GM19351 (cell line): Measurements from ENCODE around the gene M1AP.

Source experiments
- ATAC-seq: cut with Tn5 transposase; IDR thresholded peaks from one replicate; pipeline ENCODE4 v1.9.1; 2021; ENCODE audit warnings: mild to moderate bottlenecking, moderate library complexity; ENCODE audit not compliant: unreplicated experiment

Gene M1AP, protein sequence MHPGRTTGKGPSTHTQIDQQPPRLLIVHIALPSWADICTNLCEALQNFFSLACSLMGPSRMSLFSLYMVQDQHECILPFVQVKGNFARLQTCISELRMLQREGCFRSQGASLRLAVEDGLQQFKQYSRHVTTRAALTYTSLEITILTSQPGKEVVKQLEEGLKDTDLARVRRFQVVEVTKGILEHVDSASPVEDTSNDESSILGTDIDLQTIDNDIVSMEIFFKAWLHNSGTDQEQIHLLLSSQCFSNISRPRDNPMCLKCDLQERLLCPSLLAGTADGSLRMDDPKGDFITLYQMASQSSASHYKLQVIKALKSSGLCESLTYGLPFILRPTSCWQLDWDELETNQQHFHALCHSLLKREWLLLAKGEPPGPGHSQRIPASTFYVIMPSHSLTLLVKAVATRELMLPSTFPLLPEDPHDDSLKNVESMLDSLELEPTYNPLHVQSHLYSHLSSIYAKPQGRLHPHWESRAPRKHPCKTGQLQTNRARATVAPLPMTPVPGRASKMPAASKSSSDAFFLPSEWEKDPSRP

DNA sequence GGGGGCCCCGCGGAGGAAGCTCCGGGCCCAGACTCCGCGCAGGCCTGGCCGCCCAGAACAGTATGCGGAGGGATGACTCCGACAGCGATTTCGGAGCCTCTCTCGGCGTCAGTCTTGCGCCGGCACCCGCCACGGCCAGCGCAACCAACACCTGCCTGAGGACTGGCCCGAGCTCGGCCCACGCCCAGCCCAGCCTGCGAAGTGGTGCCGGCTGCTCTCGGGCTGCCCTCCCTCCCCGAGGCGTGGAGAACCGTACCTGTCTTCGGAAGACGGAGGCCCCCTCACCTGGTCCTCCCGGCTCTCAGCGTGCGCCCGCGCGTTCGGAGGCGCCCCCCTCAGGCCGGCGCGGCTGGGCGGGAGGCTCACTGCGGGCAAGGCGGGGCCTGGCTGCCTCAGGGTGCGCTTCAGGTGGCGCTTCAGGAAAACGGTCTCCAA, at the start of gene M1AP:
M1AP (minus strand) TSS at position 322 of the 435 bp plus-strand sequence. CDS start 8,055 bp downstream, outside the sequence.
- no peak for ATAC-seq

DNA sequence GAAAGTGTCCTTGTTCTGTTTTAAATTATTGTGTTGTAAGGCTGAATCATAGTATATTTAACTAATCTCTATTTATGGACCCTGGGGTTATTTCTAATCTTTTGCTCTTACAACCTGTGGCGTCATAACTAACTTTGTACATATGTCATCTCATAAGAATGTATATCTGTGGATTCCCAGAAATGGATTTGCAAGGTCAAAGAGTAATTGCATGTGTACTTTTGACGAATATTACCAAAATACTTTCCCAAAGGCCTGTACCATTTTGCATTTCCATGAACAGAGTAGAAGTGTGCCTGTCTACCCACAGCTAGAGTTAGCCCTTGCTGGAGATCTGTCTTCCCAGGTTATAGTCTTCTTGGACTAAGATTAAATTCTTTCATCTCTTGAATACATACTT, 48.7 kb upstream of the M1AP start:
- ATAC-seq = no peak

DNA sequence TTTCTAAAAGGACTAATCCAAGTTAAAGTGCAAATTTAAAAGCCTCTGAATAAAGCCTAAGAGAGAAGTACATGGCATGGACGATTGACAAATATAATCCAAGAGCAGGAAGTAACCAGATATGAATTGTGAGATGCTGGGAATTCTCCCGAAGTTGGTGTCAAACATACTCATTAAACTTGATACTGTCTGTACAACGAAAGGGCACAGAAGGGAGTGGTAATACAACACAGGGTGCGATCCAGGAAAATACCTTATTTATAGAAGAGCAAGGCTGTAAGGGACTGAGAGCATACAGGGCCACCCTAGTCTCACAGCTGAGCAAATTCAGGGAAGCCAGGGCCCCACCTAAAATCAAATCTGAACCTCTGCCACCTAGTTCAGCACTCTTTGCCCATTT, 47.5 kb upstream of the M1AP start:
- ATAC-seq = no peak

DNA sequence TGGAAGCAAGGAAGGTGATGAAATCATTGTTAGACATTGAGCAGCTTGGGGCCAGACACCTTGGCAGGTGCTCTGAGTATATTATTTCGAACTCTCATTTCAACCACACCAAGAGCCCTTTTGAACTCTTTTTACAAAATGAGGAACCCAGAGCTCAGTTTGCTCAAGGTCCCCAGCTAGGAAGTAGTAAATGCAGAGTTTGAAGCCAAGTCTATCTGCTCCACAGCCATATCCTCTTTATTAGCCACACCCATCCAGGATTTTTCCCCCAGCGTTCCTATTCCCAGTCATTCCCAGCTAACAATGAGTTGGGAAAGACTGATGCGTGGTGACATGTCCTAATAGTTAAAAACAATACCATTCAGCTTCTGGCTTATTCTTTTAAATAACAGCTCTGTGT, 46.2 kb upstream of the M1AP start:
- ATAC-seq = no peak

DNA sequence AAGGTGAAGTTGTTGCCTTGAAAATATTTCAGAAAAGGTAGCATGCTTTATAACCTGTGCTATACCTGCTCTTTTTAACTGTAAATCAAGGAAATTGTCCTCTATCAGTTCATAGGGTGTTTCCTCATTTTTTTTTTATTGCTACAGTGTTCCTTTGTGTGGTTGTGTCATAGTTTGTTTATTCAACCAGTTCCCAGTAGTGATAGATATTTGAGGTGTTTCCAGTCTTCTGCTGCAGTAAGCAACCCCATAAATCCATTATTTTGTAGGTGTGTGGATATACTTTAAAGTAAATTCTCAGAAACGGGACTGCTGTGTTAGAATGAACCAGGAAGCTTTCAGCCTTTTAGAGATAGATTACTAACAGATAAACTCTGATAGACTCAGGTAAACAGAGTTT, 45.5 kb upstream of the M1AP start:
- ATAC-seq = no peak

DNA sequence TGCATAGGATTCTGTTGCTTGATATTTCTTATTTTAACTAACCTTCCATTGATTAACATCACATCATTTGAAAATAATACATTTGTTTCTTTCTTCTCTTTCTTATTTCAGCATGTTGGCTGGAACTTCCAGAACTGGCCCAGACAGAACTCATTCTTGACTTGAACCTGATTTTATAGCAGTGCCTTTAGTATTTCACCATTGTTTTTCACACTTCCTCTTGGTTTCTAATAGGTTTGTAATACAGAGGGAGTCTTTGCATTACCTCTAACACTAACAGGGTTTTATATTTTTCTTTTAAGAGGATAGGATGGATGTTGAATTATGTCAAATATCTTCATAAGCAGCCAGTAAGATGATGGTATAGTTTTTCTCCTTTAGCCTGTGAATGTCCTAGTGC, 45.1 kb upstream of the M1AP start:
- no peak for ATAC-seq

DNA sequence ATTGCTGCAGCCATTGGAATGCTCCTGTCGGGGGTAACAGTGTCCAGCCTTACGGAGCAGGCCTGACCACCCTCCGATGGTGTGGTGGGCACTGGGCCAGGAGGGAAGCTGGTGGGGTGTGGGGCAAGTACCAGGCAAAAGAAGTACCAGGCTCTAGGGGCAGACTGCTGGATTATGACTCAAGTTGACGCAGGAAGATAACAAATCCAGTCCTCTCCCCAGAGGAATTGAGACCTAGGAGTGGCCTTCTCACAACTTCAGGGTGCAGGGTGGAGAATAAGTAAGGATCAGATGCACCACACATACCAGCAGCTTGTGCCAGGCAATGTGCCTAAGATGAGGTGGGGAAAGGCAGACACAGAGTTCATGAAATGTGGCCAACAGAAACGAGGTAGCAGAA, 43.8 kb upstream of the M1AP start:
- ATAC-seq = no peak

DNA sequence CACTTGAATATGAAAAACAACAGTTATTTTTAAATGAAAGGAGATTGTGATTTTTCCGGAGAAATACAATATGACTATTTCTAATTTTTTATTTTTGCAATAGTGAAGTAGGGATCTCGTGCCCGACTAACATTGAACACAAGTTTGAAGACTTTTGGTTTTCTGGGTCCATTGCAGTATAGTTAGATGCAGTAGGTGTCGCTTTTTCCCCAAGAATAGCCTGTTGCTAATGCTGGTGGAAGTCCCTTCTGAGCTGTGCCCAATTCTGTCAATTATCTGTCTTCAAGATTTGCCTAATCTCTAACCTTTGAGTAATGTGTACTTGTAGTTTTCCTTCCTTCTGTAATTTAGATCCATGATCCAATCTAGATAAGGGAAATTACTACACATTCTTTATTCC, 42.4 kb upstream of the M1AP start:
- ATAC-seq = peak; percentile 86

DNA sequence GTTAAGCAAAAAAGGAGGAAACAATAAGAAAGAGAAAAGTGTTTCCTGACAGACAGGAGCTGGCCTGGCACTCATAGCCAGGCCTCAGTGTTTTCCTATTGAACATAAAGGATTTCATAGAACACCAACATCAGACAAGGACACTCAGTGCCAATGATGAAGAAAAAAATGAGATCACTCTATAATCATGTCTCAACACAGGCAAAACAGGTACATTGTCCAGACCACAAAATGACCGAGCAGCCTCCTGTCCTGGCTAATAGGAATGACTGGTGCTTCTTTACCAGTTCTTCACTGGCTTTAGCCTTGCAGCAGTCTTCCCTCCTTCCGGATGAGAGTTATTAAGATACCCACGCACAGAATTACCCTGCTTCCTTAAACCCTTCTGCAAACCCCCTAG, 41.5 kb upstream of the M1AP start:
- no peak for ATAC-seq

DNA sequence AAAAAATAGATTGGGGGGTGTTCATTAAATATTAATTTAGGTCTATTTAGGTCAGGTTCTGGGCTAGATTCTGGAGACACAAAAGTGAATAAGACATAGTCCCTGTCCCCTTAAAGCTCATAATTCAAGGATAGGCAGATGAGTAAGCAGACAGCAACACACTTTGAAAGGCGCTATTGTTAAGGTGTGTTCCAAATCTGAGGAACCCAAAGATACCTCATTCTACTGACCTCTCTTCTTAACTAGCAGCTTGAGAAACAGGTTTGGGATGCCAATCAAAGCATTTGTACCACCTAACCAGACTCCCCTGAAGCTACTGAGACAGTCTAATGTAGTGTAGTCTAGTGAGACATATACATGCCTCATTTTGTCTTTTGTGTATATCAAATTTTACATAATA, 40.8 kb upstream of the M1AP start:
- ATAC-seq = no peak

DNA sequence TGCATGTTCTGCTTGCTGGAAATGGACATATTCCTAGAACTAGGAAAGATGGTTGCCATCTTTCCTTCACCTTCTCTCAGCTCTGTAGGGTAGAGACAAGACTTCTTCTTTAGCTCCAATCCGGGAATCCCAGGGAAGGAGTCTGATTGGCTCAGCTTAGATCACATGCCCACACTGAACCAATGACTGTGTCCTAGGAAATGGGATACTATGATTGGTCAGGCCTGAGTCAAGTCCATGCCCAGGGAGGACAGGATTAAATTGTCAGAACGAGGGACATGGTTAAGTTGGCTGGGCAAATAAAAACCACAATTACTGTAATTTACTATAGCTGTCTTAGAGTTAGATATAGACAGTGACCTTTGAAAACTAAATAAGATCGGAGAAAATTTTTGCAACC, 37.3 kb upstream of the M1AP start:
- no peak for ATAC-seq

DNA sequence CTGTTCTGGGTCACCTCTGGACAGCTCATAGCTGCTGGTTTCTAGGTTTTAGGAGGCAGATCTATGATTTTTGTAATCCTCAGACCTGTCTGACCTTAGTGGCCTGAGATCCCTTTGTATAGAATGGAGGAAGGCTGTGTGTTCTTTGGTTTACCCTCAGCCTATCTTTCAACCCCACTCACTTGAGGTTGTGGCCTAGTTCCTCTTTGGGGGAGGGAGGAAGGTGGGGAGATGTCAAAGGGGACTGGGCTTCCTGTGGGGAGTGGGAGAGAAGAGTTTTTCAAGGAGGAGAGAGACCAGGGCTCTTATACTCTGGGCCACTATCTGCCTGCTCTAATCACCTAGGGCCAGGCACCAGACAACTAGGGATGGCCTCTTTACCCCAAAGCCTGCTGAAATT, 34.4 kb upstream of the M1AP start:
- ATAC-seq = no peak

DNA sequence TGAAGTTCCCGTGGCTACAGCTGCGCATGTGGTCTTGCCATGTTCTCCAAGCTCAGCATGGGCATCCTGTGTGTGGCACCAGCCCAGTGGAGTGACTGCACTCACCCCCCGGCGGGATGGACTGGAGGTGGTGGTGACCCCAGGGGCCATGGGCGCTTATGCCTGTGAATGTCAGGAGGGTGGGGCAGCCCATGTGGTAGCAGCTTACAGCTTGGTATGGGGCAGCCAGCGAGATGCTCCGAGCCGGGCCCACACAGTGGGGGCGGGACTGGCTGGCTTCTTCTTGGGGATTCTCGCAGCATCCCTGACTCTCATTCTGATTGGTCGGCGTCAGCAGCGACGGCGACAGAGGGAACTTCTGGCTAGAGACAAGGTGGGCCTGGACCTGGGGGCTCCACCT, 31.5 kb upstream of the M1AP start:
- no peak for ATAC-seq

DNA sequence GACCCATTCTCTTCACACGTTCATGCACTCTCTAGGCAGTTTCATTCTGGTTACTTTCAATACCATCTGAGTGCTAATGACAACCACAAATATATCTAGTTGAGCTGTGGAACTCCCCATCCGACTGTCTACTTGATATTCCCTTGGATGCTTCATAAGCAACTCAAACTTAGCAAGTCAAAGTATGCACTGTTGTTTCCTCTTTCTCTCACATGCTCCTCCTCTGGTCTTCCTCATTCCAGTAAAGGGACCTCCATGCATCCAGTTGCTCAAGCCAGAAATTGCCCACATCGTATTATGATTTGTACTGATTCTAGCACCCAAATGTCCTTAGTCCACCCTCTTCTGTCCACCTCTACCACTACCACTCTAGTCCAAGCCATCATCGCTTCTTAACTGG, 28.2 kb upstream of the M1AP start:
- ATAC-seq = no peak

DNA sequence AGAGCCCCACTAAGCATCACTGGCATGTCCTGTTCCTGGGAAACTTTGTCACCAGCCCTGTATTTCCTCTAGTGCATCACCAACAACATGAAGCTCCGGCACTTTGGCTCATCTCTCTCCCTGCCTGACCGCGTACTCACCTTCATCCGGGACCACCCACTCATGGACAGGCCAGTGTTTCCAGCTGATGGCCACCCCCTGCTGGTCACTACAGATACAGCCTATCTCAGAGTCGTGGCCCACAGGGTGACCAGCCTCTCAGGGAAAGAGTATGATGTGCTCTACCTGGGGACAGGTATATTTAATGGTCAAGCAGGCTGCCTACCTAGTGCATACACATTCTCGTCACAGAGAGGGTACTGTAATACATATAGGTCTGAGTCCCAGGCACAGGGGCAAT, 27.0 kb upstream of the M1AP start:
- no peak for ATAC-seq

DNA sequence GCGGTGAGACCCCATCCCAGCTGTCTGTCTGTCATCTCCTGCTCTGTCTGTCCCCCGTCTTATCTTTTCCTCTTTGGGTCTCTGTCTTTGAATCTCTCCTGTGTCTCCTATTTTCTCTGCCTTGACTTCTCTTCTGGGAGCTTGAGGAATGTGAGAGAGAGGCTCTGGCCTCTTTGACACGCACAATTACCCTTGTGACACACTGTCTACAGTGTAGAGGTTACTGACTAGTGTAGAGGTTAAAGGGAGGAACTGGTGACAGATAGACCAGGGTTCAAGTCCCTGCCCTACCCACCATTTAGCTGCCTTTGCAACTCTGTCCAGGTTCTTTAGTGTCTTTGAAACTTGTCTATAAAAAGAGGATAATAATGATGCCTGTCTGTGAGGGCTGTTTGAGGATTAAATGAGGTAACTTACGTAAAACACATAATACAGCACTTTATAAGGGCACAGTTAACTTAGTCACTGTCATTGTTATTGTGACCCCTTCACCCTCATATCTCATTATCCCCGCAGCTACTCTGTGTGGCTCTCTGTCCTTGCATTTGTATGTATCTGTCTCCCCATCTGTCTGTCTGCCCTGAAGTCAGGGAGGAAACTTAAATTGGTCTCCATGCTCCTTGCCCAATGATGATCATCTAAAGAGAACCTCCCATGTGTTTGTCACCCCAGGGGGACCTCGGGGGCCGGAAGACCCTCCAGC, 25.8 kb upstream of the M1AP start:
- no peak for ATAC-seq

DNA sequence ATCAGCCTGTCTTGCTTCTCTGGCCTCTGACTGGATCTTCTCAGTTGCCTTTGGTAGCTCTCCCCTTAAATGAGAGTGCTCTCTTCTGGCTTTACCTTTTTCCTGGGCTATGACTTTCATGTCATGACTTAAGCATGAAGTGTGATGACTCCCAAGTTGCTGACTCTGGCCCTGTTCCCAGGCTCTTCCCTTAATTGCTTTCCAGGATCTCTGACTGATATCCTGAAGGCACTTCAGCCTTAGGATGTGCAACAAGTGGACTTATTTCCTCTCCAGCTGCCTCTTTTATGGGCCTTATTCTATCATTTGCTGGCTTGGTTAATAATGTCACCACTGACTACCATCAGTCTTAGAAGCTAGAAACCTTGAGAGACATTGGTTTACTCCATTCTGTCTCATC, 23.3 kb upstream of the M1AP start:
- ATAC-seq = no peak

DNA sequence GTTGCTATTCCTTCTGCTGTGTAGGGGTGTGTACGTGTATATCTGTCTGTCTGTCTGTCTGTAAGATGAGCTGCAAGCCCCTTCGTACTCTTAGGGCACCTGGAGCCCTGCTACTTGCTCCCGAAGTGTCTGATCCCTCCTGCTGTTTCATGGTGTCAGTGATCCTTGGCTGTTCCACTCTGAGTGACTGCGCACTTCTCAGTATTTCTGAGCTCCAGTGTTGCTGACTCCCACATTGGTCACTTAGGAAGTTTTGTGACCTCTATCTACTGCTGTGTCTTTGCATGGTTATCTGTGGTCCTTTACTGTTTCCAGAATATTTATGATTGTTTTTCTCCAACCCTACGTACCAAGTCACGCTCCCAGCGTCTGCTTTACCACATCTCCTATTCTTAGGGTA, 22.1 kb upstream of the M1AP start:
- ATAC-seq = no peak

DNA sequence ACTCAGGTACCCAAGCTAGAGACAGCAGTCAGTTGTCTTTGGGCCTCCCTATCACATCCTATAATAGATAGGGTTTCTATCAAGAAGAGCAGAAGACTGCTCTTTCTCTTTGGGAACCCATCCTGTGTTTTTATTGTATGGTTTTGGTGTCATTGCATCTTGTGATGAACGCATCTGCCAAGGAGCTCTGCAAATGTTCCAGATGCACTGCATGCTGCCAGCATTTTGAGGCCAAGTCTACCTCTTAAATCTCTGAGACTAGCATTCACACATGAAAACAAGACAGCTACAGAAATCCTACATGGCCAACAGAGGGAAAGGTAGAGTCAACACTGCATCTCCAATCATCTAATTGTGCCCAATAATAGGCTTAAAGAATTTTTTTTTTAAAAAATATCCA, 20.0 kb upstream of the M1AP start:
- no peak for ATAC-seq

DNA sequence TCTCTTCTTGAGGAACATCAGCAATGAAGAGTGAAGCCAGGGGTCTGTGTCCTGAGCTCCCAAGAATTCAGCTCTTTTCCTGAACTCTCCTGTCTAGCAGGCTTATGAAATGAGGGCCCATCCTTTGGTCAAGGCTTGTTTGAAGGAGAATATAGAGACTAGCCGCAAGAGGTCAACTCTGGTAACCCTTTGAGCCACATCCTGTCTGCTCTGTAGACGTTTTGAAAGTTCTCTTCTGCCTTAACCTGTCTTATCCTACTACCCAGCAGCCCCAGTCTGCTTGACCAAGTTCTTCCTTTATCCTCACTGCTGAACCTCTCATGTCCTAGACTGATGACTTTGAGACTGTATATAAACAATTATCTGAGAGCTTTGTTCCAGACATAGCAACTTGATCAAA, 11.3 kb upstream of the M1AP start:
- ATAC-seq = no peak

DNA sequence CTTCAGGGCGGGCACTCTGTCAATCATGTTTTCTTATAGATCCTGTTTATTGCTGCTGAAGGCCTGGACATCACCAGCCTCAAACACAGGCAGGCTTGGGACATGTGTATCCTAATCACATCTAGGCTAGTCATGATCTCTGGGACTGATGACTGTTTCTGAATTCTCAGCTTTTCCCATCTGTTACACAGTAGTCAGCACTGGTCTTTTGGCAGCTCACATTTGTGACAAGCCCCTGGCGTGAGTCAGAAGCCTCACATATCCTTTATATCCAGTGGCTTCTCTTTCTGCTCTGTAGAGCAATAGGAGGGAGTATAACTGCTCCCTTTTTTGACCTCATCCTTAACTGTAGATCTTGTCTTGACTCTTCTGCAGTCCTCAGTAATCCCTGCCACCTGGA, 10.4 kb upstream of the M1AP start:
- no peak for ATAC-seq

DNA sequence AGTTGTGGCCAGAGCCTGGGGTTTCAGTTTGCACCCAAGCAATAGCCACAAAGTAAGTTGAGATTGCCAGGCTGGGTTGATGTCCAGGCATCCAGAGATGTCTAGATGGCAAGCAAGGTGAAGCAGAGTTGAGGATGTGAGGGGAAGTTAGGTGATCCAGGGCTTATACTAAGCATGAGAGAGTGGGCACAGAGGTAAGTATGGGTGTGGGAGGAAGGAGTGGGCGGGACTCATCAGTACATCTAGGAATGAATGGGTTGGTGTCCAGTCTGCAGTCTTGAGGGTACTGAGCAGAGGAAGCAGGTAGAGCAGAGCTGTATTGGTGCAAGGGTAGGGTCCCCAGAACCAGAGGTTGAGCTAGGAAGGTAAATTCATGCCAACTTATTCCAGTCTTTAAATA, 7.4 kb upstream of the M1AP start:
- no peak for ATAC-seq
